Omental fat pad (tissue), 4 donors: Measurements from ENCODE around the gene ZIC4. TPM values are rescaled to one million over a fixed set of nuclear protein-coding genes. Genes with fewer than 3 reads are reported as not detected.

Source experiments
- ATAC-seq: fragments of 150-250 bp; one replicate; pipeline ENCODE4 v1.9.1; 2016; ENCODE audit warnings: mild to moderate bottlenecking, moderate library complexity; ENCODE audit not compliant: low FRiP score
- DNase-seq: peaks from one replicate; pipeline ENCODE4 v3.0.0-alpha.2; 2019; ENCODE audit warnings: low spot score
- total RNA-seq, 4 donors: library from RNA; depleted of rRNA; stranded (reverse); fragments of >200 nt; gene quantifications; one replicate each; pipeline ENCODE4 v1.1.0, GENCODE V29; 2016
- TF ChIP-seq, protein P1 (sequence below), 3 donors: fragments of 450-650 bp; IDR thresholded peaks; one replicate each; pipeline ENCODE4 v1.5.1; 2016 to 2017; ENCODE audit warnings: antibody characterized with exemption in 3 of 3, mild to moderate bottlenecking in 3 of 3, moderate library complexity in 2 of 3

The ZIC4 gene
- total RNA-seq, 4 donors from 2014 or later = not detected

DNA sequence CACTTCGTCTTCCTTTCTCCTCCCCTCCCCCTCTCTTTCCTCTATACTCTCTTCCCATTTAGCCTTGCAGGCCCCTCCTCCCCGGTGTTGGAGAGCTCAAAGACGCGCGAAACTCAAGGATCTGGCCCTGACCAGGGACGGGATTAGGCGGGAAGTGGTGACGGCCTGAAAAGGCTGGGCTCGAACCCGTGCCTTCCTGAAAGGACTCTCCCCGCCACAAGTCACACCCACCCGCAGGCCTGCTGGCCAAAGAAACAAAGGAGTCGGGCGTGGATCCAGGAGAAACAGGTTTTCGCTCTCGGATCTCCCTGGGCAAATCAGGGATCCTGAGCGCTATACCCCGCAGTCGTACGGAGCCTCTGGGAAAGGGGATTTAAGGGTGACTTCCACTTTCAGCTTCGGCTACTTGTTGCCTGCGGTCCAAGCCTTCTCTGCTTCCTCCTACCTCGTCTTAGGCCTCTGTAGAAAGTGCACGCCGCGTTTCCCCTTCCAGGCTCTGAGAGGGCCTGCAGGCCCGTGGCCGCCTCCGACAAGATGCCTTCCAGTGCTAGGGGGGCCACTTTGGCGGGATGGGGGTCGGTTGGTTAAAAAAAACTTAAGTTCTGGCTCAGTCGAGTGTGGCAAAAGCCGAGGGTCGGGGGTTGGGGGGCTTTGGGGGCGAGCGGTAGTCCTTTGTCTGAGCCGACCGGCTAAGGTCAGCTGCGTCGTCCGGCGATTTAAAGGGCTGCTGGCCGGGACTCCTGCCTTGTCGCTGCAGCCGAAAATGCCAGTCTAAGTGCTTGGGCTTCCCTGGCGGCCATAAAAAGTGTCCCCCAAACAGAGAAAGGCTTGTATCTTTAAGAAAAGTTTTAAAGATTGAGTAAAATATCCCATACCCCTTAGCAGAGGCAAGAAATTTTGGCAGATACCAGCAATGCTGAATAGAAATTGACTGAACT lies 8.2 kb downstream of the ZIC4 start:
- no peak for ATAC-seq

DNA sequence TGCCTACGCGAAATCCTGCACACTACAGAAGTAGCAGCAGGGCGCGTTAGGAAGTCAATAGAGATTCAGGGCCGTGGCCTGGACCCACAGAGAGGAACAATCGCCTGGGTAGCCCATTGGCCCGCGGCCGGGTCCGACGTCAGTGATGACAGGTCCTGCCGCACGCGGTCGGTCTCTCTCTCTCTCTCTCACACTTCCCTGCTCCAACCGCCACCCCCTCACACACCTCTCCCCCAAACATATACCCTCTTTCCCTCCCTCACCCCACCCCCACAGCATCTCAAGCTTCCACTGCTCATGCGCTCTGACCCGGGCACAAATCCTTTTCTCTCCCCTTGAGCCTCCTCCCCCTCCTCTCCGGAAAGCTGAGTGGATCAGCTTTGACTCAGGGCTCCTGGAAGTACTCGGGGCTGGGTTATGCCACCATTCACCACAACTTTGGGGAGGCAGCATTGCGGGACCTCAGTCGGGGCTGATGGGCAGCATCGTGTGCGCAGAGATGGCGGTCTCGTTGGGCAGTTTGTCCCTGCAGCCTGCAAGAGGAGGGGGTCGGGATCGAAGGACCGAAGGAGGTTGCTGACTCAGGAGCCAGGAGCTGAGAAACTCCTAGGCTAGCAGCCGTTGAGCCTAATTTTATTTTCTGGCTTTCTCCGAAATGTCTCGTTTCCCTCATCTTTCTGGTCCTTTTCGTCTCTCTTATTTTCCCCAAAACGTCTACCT lies 9.0 kb downstream of the ZIC4 start:
- DNase-seq (no peak), ATAC-seq (no peak)
- TF ChIP-seq, protein P1, sequence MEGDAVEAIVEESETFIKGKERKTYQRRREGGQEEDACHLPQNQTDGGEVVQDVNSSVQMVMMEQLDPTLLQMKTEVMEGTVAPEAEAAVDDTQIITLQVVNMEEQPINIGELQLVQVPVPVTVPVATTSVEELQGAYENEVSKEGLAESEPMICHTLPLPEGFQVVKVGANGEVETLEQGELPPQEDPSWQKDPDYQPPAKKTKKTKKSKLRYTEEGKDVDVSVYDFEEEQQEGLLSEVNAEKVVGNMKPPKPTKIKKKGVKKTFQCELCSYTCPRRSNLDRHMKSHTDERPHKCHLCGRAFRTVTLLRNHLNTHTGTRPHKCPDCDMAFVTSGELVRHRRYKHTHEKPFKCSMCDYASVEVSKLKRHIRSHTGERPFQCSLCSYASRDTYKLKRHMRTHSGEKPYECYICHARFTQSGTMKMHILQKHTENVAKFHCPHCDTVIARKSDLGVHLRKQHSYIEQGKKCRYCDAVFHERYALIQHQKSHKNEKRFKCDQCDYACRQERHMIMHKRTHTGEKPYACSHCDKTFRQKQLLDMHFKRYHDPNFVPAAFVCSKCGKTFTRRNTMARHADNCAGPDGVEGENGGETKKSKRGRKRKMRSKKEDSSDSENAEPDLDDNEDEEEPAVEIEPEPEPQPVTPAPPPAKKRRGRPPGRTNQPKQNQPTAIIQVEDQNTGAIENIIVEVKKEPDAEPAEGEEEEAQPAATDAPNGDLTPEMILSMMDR (IDR thresholded peaks at IDR 0.05) = no peak

More for the DNA sequence above, 8.2 kb downstream of the ZIC4 start:
- TF ChIP-seq, protein P1 (IDR thresholded peaks at IDR 0.05) = no peak
- no peak for DNase-seq

DNA sequence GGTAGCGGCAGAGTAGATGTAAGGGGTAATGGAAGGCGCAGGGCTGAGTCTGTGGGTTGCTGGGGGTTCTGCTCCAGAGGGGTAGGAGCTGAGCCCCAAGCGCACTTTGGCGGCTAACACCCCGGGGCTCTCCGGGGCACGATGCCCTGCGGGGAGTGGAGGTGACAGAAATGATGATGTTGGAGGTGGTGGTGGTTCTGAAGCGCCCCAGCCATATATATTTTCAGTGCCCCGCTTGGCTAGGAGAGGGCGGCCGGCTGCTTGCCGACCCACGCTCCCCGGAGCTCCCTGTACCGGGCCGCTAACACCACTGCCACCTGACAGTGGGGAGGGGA lies 9.7 kb downstream of the ZIC4 start:
- no peak for ATAC-seq
- DNase-seq = no peak
- TF ChIP-seq, protein P1 (IDR thresholded peaks at IDR 0.05) = no peak

DNA sequence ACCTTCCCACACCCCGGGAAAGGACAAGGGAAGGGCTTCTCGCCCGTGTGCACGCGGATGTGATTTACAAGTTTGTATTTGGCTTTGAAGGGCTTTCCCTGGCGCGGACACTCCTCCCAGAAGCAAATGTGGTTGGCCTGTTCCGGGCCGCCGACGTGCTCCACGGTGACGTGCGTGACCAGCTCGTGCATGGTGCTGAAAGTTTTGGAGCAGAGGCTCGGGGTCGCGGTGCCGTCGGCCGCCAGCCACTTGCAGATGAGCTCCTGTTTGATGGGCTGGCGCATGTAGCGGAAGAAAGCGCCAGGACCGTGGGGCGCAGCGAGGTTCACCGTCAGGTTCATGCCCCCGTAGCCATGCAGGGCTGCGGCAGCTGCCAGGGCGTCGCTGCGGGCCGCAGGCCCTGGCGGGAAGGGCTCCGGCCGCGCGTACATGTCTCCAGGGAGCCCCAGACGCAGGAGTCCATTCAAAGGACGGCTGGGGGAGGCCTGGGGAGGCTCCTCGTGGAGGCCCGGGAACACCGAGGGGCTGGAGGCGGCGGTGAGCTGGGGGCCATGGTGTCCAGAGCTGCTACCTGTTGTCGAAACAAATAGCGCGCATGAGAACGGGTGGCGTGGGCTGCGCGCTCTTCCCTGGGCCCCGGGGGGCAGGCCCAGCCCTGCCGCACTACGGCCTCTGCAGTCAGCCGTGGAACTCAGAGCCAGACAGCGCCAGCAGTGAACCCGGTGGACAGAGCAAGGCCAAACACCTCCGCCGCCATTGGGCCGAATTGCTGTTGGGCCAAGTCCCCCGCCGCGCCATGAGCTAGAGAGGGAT lies 10.2 kb downstream of the ZIC4 start:
- DNase-seq = no peak
- no peak for ATAC-seq
- TF ChIP-seq, protein P1 (IDR thresholded peaks at IDR 0.05) = no peak

DNA sequence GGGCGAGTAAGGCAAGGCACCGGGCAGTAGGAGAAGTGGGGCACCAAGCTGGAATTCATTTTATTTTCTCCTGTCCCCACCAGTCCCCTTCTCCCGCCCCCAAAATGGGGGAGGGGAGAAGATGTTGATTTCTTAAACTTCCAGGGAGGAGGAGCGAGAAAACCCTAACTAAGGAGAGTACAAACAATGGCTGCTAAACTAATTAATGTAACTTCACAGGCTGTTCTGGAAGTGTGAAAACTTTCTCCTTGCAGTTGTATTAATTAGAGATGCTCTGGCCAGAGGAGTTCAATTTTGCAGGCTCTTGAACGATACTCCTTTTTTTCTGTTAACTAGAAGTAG lies 11.5 kb downstream of the ZIC4 start:
- DNase-seq (no peak), ATAC-seq (no peak)
- TF ChIP-seq, protein P1 (IDR thresholded peaks at IDR 0.05) = no peak

DNA sequence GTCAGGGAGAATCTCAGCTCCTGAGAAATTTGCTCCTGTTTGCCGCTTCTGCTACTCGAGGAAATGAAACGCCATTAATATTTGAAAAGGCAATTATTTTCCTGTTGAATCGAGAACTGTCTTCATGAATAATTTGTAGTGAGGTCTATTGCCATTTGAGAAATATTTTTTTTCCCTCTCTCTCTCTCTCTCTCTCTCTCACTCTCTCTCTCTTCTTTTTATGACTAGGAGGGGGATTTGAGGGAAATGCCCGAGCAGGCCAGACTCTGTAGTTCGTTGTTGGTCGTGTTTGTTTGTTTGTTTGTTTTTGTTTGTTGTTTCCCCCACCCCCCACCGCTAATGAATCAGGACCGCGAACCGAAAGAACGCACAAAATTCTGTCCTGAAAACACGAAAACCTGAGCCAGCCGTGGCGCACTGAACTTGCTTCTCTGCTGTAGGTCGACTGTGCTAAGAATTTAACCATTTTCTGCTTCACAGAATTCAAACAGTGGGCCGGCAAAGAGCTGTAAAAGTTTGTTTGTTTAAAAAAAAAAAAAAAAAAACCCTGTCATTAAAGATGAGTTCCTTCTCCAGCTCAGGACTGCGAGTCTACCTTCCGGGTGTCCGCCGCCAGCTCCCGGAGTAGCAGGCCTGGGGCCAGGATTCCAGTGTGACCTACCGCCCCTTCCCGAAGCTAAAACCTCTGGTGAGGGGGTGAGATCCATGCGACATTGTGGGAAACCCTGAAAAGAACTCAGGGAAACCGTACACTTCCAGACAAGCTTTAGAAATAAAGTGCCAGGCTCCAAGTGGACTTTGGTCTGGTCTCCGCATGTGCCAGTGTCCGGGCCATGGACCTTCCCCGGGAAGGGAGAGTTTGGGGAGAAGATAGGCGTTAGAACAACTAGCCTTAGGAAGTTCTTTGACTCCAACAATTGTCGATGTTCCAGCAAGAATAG lies 12.1 kb downstream of the ZIC4 start:
- ATAC-seq = no peak
- TF ChIP-seq, protein P1 (IDR thresholded peaks at IDR 0.05) = no peak

More for the DNA sequence above, 12.1 kb downstream of the ZIC4 start:
- no peak for DNase-seq
